ENCODE results near the gene IFITM10. TPM values are rescaled to one million over a fixed set of nuclear protein-coding genes. Genes with fewer than 3 reads are reported as not detected.

IFITM10 gene
- total and polyA plus RNA-seq, 2 donors (not counting 1 experiment from before 2014, with no cell fraction given) = 0.09 to 1.7 TPM

DNA sequence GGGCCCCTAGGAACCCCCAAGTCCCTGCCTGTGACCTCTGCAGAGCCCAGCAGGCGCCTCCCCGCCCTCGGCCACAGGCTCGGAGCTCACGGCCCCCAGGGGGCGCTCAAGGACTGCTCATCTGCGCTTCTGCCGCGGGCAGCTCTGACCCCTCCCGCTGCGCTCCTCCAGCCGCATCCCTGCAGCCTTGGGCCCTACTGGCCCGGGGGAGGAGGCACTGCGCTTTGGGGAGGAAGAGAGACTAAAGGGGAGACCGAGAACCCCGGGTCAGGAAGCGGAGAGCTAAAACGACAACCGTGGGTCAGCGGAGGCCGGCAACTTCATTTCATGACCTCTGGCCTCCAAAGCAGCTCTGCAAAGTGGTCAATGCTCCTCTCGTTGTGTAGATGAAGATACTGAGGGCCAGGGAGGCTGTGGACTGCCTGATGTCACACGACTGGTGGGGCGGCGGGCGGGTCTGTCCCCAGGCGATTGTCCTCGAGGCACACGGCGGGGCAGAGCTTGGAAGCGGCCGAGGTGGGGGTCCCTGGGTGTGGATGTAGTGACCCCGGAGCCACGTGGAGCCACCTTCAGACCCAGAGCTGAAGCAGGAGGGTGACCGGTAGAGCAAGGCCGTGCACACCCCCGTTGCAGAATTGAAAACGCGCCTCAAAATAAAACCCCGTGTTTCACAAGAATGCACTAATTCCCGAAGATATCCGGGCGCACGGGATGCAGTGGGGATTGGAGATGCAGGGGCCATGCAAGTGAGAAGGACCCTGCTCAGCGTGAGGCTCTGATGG is 56.1 kb downstream of the IFITM10 start:
- peak overlapping the region; percentile 89 for H2AFZ ChIP-seq (ENCODE audit: insufficient read depth, low read depth, low read length, poor library complexity, severe bottlenecking)
- peak; percentile 85 for DNase-seq
- TF ChIP-seq CTCF (IDR thresholded peaks at IDR 0.05) = peak; percentile 70
- no peak for TF ChIP-seq EZH2 (IDR thresholded peaks at IDR 0.05; ENCODE audit: borderline replicate concordance, insufficient read depth, low read depth, low read length, poor library complexity, severe bottlenecking)
- Mint-ChIP-seq H3K4me1 (peaks cover 5% of the 10 kb centered on the region), H3K4me3 (no peak overlapping the region), H3K9me3 (ENCODE audit: insufficient read depth) (peaks cover 4% of the 10 kb centered on the region), H3K27ac (no peak overlapping the region), H3K27me3 (peaks cover 44% of the 10 kb centered on the region)
- intact Hi-C loops (cut with micrococcal nuclease) = loop anchor here (5.0 kb wide), 1 partner anchor 42 kb away; no protein-coding TSS in a partner anchor
- 49% methylated on average over 45 of the region's 45 CpGs for WGBS (ENCODE audit: insufficient coverage)
- CTCF ChIA-PET = interaction anchor here (0.6 to 6.4 kb wide), 68 partner anchors 7 to 464 kb away, joined by 3 to 394 read pairs (median 5); partner anchors contain the start of genes CTSD, H19, IFITM10 and SYT8
- POLR2A ChIA-PET = interaction anchor here (1.7 kb wide), 2 partner anchors 138 to 457 kb away, joined by 7 to 12 read pairs; no protein-coding TSS in a partner anchor
- H3K9ac ChIP-seq (ENCODE audit: low read length) = no peak overlapping the region
- H3K27ac ChIP-seq (ENCODE audit: low read length in 2 of 2) = no peak overlapping the region
- no peaks in the 10 kb centered on the region for H3K79me2 ChIP-seq (ENCODE audit: control insufficient read depth, insufficient read depth, low read length)
- peak overlapping the region; percentile 79 for H3K4me2 ChIP-seq (replicated peaks; ENCODE audit: low read depth, low read length, poor library complexity, severe bottlenecking)
- H4K20me1 ChIP-seq (ENCODE audit: control insufficient read depth, insufficient read depth, low read length, poor library complexity, severe bottlenecking) = no peaks in the 10 kb centered on the region
- H3K9me3 ChIP-seq (ENCODE audit: control extremely low read depth in 1 of 3, control insufficient read depth in 2 of 3, insufficient read depth in 1 of 3, low read length in 2 of 3) = no peaks in the 10 kb centered on the region
- peak; percentile 84 for ATAC-seq (ENCODE audit: low read depth)
- peaks cover 8 to 14% of the 10 kb centered on the region in 2 donors for H3K4me1 ChIP-seq (ENCODE audit: control insufficient read depth in 2 of 2, insufficient read depth in 2 of 2, low read length in 2 of 2)
- peaks cover 0 to 43% (median 6%) of the 10 kb centered on the region in 4 experiments for H3K27me3 ChIP-seq (replicated peaks in 1 of 4; ENCODE audit: control extremely low read depth in 1 of 4, control insufficient read depth in 3 of 4, insufficient read depth in 4 of 4, low read length in 3 of 4)
- peak overlapping the region in 1 of 5 experiments; percentile 19 for H3K4me3 ChIP-seq (ENCODE audit: control extremely low read depth in 1 of 5, extremely low read depth in 1 of 5, insufficient read depth in 1 of 5, low read depth in 2 of 5, low read length in 4 of 5)
- no peaks in the 10 kb centered on the region for H3K36me3 ChIP-seq (replicated peaks in 1 of 2; ENCODE audit: control extremely low read depth in 1 of 2, control insufficient read depth in 1 of 2, extremely low read depth in 1 of 2, insufficient read depth in 2 of 2, low read length in 1 of 2)

All from B cell (primary cell).